HCT116 (cell line): Measurements from ENCODE around the gene NCOA1.

Experiments
- CBX3 ChIP-seq: IDR thresholded peaks from 2 replicates; pipeline ENCODE4 v1.6.1; 2012; ENCODE audit warnings: low read depth
- EZH2 ChIP-seq: fragments of 200-600 bp; sonication (generic); IDR thresholded peaks from 2 replicates; pipeline ENCODE4 v1.6.1; 2017; ENCODE audit warnings: antibody characterized with exemption, mixed run types
- EZH2phosphoT487 ChIP-seq: fragments of 200-600 bp; IDR thresholded peaks from 2 replicates; pipeline ENCODE4 v1.6.1; 2018; ENCODE audit warnings: antibody characterized with exemption, borderline replicate concordance
- FOSL1 ChIP-seq: IDR thresholded peaks from 2 replicates; pipeline ENCODE4 v1.6.1; 2012; ENCODE audit warnings: low read depth
- POLR2A ChIP-seq: IDR thresholded peaks from 2 replicates; pipeline ENCODE4 v1.7.0; 2011; ENCODE audit warnings: borderline replicate concordance; ENCODE audit not compliant: insufficient read depth, insufficient read length; ENCODE audit errors: extremely low read depth
- POLR2AphosphoS5 ChIP-seq: IDR thresholded peaks from 2 replicates; pipeline ENCODE4 v1.6.1; 2011; ENCODE audit warnings: mild to moderate bottlenecking, low read depth, low read length, moderate library complexity
- RAD21 ChIP-seq: IDR thresholded peaks from 2 replicates; pipeline ENCODE4 v1.6.1; 2012; ENCODE audit warnings: low read depth, mild to moderate bottlenecking
- REST ChIP-seq: IDR thresholded peaks from 2 replicates; pipeline ENCODE4 v1.6.1; 2012; ENCODE audit warnings: low read depth
- SP1 ChIP-seq: IDR thresholded peaks from 2 replicates; pipeline ENCODE4 v1.6.1; 2012; ENCODE audit warnings: low read depth
- YY1 ChIP-seq: IDR thresholded peaks from 2 replicates; pipeline ENCODE4 v1.6.1; 2011; ENCODE audit warnings: low read length, low read depth, moderate library complexity, mild to moderate bottlenecking; ENCODE audit not compliant: insufficient replicate concordance; ENCODE audit errors: extremely low read depth
- ZFX ChIP-seq: fragments of 450-650 bp; IDR thresholded peaks from 2 replicates; pipeline ENCODE4 v1.6.1; 2017
- TF ChIP-seq, protein P1 (sequence below), 3 experiments: fragments of 200-600 bp in 1 of 3; sonication (generic) in 1 of 3; IDR thresholded peaks in 2 of 3; conservative IDR thresholded peaks in 1 of 3; 2 replicates each; pipeline ENCODE4 v1.5.1; 2012 to 2017; ENCODE audit warnings: low read depth in 2 of 3, low read length in 2 of 3, antibody characterized with exemption in 1 of 3, borderline replicate concordance in 1 of 3, control low read depth in 1 of 3, mild to moderate bottlenecking in 1 of 3, mixed read lengths in 1 of 3, mixed run types in 1 of 3, moderate library complexity in 1 of 3; ENCODE audit not compliant: insufficient read depth in 1 of 3

DNA sequence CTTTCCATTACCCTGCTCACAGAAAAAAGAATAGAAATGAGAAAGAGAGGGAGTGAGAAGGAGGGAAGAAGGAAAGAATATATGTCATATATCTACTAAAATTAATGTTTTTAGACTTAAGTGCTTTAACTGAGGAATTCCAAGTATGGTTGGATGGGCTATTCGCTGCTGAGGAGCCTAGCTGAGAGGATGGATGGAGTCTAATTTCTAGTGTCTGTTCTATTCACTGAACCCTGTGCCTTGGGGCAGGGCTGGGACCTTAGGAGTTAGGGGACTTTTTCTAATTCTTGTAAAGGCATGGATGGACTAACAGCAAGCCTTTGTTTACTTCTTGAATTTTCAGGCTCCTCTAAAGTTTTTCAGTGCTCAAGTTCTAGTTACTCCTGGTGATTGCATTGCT lies 192.4 kb downstream of the NCOA1 start:
- TF ChIP-seq, protein P1, sequence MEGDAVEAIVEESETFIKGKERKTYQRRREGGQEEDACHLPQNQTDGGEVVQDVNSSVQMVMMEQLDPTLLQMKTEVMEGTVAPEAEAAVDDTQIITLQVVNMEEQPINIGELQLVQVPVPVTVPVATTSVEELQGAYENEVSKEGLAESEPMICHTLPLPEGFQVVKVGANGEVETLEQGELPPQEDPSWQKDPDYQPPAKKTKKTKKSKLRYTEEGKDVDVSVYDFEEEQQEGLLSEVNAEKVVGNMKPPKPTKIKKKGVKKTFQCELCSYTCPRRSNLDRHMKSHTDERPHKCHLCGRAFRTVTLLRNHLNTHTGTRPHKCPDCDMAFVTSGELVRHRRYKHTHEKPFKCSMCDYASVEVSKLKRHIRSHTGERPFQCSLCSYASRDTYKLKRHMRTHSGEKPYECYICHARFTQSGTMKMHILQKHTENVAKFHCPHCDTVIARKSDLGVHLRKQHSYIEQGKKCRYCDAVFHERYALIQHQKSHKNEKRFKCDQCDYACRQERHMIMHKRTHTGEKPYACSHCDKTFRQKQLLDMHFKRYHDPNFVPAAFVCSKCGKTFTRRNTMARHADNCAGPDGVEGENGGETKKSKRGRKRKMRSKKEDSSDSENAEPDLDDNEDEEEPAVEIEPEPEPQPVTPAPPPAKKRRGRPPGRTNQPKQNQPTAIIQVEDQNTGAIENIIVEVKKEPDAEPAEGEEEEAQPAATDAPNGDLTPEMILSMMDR (IDR thresholded peaks at IDR 0.05 in 2 of 3, conservative IDR thresholded peaks at IDR 0.05 in 1 of 3; ENCODE audit: borderline replicate concordance in 1 of 3, insufficient read depth in 1 of 3, low read depth in 2 of 3, low read length in 2 of 3), result no peak
- TF ChIP-seq POLR2A (no peak), RAD21 (no peak), FOSL1 (no peak), POLR2AphosphoS5 (no peak), REST (no peak), CBX3 (no peak), YY1 (no peak), SP1 (no peak), EZH2phosphoT487 (no peak), EZH2 (no peak), ZFX (no peak)
